ENCODE data around the gene PDE6D. TPM values are rescaled to one million over a fixed set of nuclear protein-coding genes. Genes with fewer than 3 reads are reported as not detected.
"Not testable (repeated sequence)": the region's sequence is repeated elsewhere in the genome, so short reads cannot be mapped to it uniquely, and the experiment has no call there.

PDE6D gene
- total RNA-seq, 2 donors from 2014 or later = 16.2 to 17.5 TPM

DNA sequence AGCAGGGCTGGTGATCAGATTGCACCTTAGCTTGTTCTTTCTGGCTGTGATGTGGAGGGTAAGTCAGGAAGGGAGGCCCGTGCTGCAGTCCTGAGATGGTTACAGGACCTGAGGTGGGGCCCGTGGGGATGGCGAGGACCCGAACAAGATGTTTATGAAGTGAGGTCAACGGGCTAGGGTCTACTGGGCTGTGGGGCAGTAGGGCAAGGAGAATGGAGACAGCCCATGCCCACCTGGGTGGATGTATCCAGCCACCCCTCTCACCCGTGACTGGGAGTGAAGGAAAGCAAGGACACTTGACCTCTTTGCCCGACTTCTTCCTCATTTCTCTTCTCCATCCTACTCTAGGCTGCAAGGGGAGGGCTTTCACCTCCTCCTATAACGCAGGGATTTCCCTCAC lies 54.8 kb downstream of the PDE6D start:
- DNase-seq (no peak), ATAC-seq (no peak)
- intact Hi-C loops (cut with DNase I, micrococcal nuclease) = no loop called here

DNA sequence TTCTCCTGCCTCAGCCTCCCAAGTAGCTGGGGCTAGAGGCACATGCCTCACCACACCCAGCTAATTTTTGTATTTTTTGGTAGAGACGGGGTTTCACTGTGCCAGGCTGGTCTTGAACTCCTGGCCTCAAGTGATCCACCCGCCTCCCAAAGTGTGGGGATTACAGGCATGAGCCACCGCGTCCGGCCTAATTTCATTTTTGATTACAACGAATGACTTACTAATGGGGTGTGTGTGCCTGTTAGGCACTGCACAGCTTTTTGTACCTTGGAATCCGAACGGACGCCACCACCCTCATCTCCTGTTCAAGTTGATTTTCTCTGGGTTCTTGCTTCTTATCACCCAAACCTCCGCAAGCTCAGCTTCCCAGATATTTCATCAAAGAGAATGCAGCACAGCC lies 55.6 kb downstream of the PDE6D start:
- intact Hi-C loops (cut with DNase I, micrococcal nuclease) = no loop called here
- DNase-seq (no peak), ATAC-seq (no peak)

DNA sequence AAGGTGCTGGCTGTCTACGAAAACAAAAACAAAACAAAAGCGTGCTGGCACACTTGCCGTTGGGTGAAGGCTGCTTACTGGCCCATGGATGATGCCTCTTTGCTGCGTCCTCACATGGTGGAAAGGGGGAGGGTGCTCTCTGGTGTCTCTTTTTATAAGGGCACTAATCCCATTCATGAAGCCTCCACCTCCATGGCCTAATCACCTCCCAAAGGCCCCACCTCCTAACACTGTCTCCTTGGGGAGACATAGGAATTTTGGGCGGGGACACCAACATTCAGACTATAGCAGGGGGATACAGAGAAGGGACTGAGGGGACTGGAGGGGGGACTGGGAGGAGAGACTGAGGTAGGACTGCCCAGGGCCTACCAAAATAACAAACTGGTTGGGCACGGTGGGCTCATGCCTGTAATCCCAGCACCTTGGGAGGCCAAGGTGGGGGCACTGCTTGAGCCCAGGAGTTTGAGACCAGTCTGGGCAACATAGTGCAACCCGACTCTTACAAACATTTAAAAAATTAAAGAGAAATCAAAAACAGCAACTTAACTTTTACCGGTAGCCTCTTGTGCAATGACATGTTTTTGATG lies 58.3 kb downstream of the PDE6D start:
- intact Hi-C loops (cut with DNase I, micrococcal nuclease) = no loop called here
- no peak for DNase-seq
- ATAC-seq = no peak

DNA sequence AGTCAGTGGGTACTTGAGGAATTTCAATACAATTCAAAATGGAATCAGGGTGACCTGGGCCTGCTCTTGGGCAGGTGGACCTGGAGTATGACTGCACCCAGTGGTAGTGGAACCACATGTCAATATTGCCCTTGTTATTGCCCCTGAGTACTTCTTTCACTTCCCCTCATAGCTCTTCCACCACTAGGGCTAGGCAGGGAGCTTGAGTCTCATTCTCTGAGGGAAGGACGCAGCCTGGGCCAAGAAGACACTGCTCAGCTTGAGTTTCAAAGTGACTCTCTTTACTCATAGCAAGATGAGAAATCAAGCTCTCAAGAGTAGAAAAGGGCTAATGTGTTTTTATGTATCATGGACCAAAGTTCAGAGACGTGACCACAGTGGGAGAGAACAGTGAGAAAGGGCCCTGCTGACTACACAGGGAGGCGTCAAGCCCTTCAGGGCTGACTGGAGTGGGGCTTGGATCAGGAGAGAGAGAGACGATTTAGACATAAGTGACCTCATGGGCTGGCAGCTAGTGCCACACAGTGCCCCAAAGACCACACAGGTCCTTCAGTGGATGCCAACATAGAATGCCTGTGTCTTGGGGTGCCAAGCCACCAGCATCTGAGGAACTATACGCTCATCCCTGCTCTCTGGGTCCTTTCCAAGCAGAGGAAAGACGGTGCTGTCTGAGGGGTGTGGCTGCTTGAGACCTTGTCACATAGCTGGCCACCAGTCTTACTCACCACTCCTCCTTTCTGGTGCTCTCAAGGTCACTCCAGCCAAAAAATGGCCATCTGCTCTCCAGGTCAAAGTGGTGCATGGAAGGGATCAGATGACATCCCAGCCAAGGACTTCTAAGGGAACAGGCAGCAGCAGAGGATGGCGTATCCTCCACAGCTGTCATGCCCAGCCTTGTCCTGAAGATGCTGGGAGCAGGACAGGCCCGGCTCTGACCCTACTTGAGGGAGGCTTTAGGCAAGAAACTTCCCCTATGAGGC lies 59.8 kb downstream of the PDE6D start:
- ATAC-seq (peak; percentile 19), DNase-seq (no peak)
- intact Hi-C loops (cut with DNase I, micrococcal nuclease) = no loop called here

DNA sequence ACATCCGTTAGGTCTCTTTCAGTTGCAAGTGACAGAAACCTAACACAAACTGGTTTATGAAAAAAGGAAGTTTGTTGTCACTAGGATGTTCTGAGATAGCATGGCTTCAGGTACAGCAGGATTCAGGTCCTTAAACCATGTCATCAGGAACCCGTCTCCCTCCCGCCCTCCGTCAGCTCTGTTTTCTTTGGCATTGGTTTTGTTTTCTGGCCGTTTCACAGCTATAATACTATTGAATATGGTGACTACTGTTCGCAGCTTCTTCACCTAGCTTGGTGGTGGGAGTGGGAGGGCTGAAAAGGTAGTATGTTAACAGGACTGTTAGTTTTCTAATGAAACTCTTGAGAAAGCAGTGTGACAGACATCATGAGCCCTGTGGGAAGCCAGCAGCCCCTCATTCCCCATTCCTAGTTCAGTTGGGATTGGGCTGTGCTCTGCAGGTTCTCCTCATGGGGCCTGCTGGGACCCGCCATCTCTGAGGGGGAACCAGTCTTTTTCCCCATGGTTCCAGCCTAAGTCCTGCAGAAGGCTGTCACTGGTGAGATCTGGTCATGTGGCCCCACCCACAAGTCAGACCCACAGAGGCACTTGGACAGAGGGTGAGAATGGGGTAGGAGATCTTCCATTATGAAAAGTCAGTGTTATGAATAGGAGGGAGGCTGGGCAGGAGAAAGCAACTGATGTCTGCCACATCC lies 60.6 kb downstream of the PDE6D start:
- DNase-seq = no peak
- ATAC-seq = no peak
- intact Hi-C loops (cut with DNase I, micrococcal nuclease) = no loop called here

DNA sequence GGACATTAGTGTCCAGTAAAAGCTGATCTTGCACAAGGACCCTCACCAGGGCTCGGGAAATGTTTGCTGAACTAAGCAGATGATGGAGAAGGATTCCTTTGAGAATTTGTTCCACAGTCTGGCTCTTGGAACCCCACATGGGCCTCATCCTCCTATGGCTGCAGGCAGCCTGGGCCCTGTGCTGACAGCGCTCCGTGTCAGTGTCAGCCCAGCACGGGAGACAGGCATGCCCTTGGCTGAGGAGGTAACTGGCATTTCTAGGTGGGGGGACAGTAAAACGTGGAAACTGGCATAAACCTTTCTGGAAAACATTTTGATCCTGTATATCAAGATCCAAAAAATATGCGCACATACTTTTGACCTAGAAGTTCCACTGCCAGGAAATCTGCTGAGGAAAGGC lies 62.3 kb downstream of the PDE6D start:
- ATAC-seq = no peak
- no peak for DNase-seq
- intact Hi-C loops (cut with DNase I, micrococcal nuclease) = loop anchor here in 1 of 2 donors (10.0 kb wide), 1 partner anchor 114 kb away; no protein-coding TSS in a partner anchor

DNA sequence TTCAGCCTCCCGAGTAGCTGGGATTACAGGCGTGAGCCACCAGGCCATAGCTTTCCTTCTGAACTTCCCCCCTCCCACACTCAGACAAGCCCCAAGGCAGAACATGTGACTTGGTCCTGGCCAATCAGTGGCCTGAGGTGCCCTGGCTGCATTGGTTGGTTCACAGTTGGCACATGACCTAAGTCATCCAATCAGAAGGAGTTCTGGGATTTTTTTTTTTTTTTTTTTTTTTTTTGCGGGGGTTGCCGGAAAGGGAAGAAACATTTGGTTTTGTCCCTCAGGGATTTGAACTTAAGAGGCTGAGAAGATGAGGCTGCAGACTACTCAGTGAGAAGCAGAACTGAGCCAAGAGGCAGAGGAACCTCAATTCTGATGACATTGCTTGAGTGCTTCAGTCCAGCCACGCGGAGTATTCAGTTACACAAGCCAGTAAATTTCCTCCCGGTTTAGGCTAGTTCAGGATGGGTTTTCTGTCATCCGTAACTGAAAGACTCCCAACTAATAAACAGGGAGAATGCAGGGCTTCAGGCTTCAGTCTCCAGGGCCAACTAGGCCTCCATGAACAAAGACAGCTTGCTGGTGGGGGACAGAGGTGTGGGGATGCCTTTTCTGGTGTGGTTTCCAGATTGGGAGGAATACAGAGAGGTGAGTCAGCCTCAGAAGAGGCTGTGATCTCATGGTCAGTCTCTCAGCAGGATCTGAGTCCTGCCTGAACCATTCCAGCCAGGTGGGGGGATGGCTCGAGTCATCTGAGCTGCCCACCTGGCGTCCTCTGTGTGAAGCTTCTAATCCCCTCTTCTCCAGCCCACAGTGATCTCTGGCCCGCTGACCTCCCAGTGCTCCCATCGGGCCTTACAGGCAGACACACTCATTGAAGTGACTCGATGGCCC lies 63.6 kb downstream of the PDE6D start:
- ATAC-seq (no peak), DNase-seq (peak in 1 of 2 donors; percentile 44)
- intact Hi-C loops (cut with DNase I, micrococcal nuclease) = loop anchor here in 1 of 2 donors (10.0 kb wide), 1 partner anchor 113 kb away; no protein-coding TSS in a partner anchor

DNA sequence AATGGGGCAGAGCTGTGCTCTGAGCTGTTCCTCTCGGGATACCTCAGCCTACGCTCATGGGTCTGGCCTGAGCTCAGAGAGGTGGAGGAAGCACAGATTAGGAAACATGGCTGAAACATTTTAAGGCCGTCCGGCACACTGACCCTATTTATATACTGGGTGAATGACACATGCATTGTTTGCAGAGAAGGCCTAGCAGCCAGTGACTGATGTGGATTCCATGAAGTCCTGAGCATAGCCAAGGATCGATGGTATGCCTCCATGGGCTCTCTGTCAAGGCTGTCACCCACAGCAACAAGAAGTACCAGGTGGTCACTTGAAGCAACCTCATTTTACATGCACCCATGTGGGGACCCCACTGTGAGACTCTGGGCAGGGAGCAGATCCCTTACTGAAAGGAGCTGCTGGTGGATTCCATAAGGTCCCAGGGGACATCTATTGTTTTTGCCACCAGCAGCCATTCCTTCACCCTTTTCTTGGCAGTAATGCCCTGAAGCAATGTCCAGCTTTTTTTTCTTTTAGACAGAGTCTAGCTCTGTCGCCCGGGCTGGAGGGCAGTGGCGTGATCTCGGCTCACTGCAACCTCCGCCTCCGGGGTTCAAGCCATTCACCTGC lies 64.3 kb downstream of the PDE6D start:
- ATAC-seq (no peak), DNase-seq (no peak)
- intact Hi-C loops (cut with DNase I, micrococcal nuclease) = loop anchor here in 1 of 2 donors (10.0 kb wide), 1 partner anchor 112 kb away; no protein-coding TSS in a partner anchor

DNA sequence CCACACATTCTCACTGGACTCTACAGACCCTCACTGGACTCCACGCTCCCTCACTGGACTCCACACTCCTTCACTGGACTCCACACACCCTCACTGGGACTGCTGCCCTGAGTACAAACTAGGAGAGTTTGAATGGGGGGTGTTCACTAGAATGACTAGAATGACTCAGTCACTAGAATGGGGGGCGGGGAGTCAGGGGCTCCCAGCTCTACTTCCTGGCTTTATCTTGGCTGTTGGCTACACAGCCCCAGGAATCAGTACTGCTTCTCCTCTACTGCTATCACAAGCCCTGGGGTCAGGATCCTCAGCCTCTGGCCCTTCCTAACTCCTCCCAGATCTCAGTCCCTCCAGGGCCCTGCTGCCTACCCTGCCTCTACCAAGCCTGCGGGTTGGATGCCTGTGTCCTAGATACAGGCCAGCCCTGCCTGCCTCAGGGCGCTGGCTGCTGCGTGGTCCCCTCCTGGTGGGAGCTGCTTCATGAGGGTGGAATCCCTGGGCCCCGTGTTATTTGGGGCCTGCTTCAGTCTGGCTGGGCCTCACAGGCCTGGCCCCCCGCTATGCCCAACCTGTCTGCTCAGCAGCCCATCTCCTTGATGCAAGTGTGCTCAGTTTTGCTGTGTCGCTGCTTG lies 65.0 kb downstream of the PDE6D start:
- no peak for DNase-seq
- no peak for ATAC-seq
- intact Hi-C loops (cut with DNase I, micrococcal nuclease) = loop anchor here (2.0 to 10.0 kb wide), 2 partner anchors 37 to 111 kb away; no protein-coding TSS in a partner anchor

DNA sequence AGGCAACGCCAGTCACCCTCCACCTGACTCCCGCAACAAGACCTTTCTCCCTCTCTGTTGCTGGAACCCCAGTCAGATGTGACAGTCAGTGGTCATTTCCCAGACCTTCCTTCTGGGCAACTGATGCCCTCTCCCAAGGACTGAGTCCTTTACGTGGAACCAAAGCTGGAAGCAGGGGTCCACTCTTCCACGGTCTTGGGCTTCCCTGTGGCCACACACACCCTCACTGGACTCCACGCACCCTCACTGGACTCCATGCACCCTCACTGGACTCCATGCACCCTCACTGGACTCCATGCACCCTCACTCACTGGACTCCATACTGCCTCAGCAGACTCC lies 65.6 kb downstream of the PDE6D start:
- ATAC-seq (no peak), DNase-seq (no peak)
- intact Hi-C loops (cut with DNase I, micrococcal nuclease) = loop anchor here (2.0 to 10.0 kb wide), 2 partner anchors 37 to 111 kb away; no protein-coding TSS in a partner anchor

DNA sequence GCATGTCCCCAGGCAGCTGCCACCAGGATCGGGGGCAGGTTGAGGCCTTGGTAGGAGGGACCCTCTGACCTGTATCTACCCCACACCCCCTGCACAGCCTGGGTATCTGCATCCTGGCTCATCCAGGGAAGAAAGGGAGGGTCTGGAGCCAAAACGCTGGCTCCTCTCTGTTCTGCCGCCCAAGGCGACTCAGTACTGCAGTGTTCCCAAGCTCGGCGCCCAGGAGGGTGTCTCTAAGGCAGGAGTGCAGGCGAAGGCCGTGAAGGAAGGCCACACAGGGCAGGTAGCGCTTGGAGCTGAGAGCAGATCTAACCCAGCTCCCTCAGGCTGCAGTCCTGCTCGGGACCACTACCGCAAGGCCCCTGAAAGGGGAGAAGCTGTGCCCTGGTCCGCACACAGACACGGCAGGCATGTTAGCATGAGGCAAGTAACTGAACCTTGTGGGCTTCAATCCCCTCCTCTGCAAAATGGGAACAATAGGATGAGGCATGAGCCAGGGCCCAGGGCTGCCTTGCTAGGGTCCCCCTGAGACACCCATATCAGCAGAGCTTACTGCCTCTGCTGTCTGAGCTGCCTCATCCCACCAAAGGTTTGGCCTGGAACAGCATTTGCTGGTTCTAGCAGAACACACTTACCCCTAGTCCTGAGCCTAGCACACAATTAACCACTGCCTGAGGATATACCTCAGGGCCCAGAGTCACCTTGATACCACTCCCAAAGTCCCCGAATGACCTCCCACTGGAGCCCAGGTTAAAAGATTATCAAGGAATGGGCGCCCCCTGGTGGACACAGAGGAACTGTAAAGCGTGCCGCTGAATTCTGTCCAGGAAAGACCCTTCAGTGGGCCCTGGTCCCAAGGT lies 66.2 kb downstream of the PDE6D start:
- DNase-seq (peak; percentile 69 to 90), ATAC-seq (peak; percentile 13)
- intact Hi-C loops (cut with DNase I, micrococcal nuclease) = loop anchor here (2.0 to 10.0 kb wide), 4 partner anchors 36 to 110 kb away; no protein-coding TSS in a partner anchor

DNA sequence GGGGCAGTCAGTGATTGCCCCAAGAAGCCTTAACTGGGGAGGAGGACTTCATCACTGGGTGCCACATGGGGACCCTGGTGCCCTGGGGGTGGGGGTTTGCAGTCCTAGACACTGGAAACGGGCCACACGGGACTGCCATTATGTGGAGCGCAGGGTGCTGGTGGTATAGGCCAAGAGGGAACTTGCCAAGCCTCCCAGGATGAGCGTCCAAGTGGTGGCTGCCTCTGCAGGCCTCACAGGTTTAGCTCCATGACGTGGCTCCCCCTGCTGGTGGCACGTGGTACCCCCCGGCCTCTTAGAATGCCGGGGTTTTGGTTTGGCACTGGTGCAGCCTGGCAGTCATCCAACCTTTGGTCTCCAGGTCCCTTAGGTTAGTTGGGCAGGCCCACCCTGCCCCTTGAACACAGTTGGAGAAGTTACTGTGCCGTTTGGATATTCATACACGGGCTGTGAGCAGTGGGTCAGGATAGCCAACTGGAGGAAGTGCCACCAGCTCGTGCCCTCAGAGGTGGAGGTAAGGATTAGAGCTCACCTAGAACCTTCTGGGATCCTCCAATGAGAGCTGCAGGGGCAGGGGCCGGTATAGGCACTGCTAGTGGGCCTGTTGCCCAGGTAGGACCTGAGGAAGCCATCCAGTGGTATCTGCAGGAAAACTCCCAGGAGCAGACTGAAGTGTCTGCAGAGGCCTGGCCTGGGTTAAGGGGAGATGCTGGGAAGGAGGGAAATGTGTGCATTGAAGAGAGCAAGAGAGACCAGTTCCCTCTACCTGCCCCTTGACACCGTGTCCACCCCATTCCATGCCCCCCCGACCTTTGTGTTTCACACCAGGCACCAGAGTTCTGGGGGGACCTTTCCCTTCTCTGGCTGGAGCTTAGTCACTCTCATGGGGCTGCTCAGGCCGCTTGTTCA lies 67.1 kb downstream of the PDE6D start:
- intact Hi-C loops (cut with DNase I, micrococcal nuclease) = loop anchor here (2.0 to 10.0 kb wide), 4 partner anchors 35 to 109 kb away; no protein-coding TSS in a partner anchor
- ATAC-seq (peak; percentile 44), DNase-seq (peak; percentile 89 to 95)

DNA sequence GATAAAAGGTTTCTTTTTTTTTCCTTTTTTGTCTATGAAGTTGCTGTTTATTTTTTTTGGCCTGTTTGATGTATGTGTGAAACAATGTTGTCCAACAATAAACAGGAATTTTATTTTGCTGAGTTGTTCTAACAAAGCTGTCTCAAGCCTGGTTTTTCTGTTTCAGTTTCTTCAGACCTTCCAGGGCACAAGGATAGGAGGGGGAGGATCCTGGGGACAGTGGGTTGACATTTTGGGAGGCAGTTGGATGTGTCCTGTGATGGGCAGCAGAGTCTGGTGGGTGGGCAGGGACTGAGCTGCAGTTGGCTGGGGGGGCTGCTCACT lies 67.7 kb downstream of the PDE6D start:
- intact Hi-C loops (cut with DNase I, micrococcal nuclease) = loop anchor here (5.0 to 10.0 kb wide), 3 partner anchors 36 to 109 kb away; no protein-coding TSS in a partner anchor
- not testable (repeated sequence) for ATAC-seq

DNA sequence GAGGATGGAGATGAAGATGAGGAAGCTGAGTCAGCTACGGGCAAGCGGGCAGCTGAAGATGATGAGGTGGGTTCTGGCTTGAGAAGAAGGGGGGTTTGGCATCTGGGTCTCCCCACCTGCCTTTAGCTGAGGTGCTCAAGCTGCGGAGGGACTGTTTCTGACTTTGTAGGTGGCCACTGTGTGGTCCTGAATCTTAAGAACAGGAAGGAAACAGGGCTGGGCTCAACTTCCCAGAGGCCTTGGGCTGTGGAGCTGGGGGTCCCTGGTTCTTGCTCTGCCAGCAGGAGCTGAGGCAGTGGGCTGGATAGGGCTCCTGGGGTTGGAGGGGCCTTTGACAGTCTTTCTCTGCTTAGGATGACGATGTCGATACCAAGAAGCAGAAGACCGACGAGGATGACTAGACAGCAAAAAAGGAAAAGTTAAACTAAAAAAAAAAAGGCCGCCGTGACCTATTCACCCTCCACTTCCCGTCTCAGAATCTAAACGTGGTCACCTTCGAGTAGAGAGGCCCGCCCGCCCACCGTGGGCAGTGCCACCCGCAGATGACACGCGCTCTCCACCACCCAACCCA lies 68.5 kb downstream of the PDE6D start:
- ATAC-seq, DNase-seq: not testable (repeated sequence)
- intact Hi-C loops (cut with DNase I, micrococcal nuclease) = loop anchor here (5.0 to 10.0 kb wide), 3 partner anchors 35 to 108 kb away; no protein-coding TSS in a partner anchor

More for the DNA sequence above, 67.7 kb downstream of the PDE6D start:
- not testable (repeated sequence) for DNase-seq

All from left colon (tissue), 2 donors.